ENCODE data around the gene ATG9B. TPM values are rescaled to one million over a fixed set of nuclear protein-coding genes. Genes with fewer than 3 reads are reported as not detected.

The ATG9B gene
- total and polyA plus RNA-seq, 3 experiments from 2014 or later: 3.8 to 15.4 (median 4.2) TPM

- DNase-seq: no peak
- H3K9me3 ChIP-seq (ENCODE audit: low read length): no peaks in the 10 kb centered on the region
- Mint-ChIP-seq H3K27me3 (peaks cover 2% of the 10 kb centered on the region in 2 donors), H3K36me3 (peaks cover 0 to 16% (median 1%) of the 10 kb centered on the region in 3 donors), H3K4me1 (peaks cover 25 to 52% (median 38%) of the 10 kb centered on the region in 3 donors), H3K27ac (peak within 1 kb of the TSS; percentile 88 to 98 (median 98)), H3K9me3 (no peaks in the 10 kb centered on the region), H3K4me3 (peak within 1 kb of the TSS; percentile 88 to 95 (median 94))
- no peaks in the 10 kb centered on the region for H3K27me3 ChIP-seq (ENCODE audit: insufficient read depth, low read length, poor library complexity, severe bottlenecking)
- H3K27ac ChIP-seq (ENCODE audit: low read depth, low read length): peak within 1 kb of the TSS; percentile 91
- no peaks in the 10 kb centered on the region for H3K36me3 ChIP-seq (ENCODE audit: insufficient read depth, low read length)
- CTCF ChIA-PET: interaction anchor here (0.6 to 1.3 kb wide), 3 partner anchors 29 to 248 kb away, joined by 3 to 6 read pairs (median 4); partner anchors contain the start of gene ABCB8
- POLR2A ChIA-PET: interaction anchor here (1.8 to 2.1 kb wide), 2 partner anchors 23 to 30 kb away, joined by 10 read pairs; partner anchors contain the start of genes ABCB8 and FASTK
- peak within 1 kb of the TSS; percentile 94 for H3K4me3 ChIP-seq (ENCODE audit: low read length)
- peaks cover 41% of the 10 kb centered on the region for H3K4me1 ChIP-seq (ENCODE audit: insufficient read depth, low read length)
Observed at GRCh38 chr7:151057506-151057988, 33.3 kb upstream of the ATG9B start, which contains the start of gene CDK5. Gene CDK5, minus strand, starts transcription at chr7:151057897. Its CDS starts 49 bp downstream, at chr7:151057848.

GRCh38 chr7:151056666-151057505, 32.6 kb upstream of the ATG9B start:
- Mint-ChIP-seq H3K4me1 (peaks cover 26 to 51% (median 40%) of the 10 kb centered on the region in 3 donors), H3K4me3 (peak overlapping the region; percentile 88 to 95 (median 94)), H3K36me3 (peaks cover 0 to 15% (median 1%) of the 10 kb centered on the region in 3 donors), H3K27ac (peak overlapping the region in 6 of 8 donors; percentile 47 to 98 (median 78)), H3K27me3 (peaks cover 2 to 4% of the 10 kb centered on the region in 2 donors), H3K9me3 (no peaks in the 10 kb centered on the region)
- peaks cover 41% of the 10 kb centered on the region for H3K4me1 ChIP-seq (ENCODE audit: insufficient read depth, low read length)
- POLR2A ChIA-PET: interaction anchor here (1.8 kb wide), 1 partner anchor 24 kb away, joined by 10 read pairs; the partner anchor contains the start of gene FASTK
- H3K27me3 ChIP-seq (ENCODE audit: insufficient read depth, low read length, poor library complexity, severe bottlenecking): no peaks in the 10 kb centered on the region
- DNase-seq: no peak
- peak overlapping the region; percentile 94 for H3K4me3 ChIP-seq (ENCODE audit: low read length)
- peak overlapping the region; percentile 52 for H3K27ac ChIP-seq (ENCODE audit: low read depth, low read length)
- CTCF ChIA-PET: interaction anchor here (0.6 to 1.3 kb wide), 2 partner anchors 29 to 38 kb away, joined by 3 to 6 read pairs; partner anchors contain the start of gene ABCB8
- no peaks in the 10 kb centered on the region for H3K9me3 ChIP-seq (ENCODE audit: low read length)
- H3K36me3 ChIP-seq (ENCODE audit: insufficient read depth, low read length): no peaks in the 10 kb centered on the region

- Histone ChIP-seq H3K27me3 (ENCODE audit: insufficient read depth, low read length, poor library complexity, severe bottlenecking) (no peaks in the 10 kb centered on the region), H3K36me3 (ENCODE audit: insufficient read depth, low read length) (no peaks in the 10 kb centered on the region), H3K9me3 (ENCODE audit: low read length) (no peaks in the 10 kb centered on the region), H3K4me1 (ENCODE audit: insufficient read depth, low read length) (peaks cover 39% of the 10 kb centered on the region), H3K27ac (ENCODE audit: low read depth, low read length) (no peak overlapping the region), H3K4me3 (ENCODE audit: low read length) (no peak overlapping the region)
- DNase-seq: no peak
- ChIA-PET POLR2A (no interaction called here), CTCF (interaction anchor here (1.5 kb wide), 1 partner anchor 27 kb away, joined by 3 read pairs; the partner anchor contains the start of gene TMUB1)
- peaks cover 0 to 14% (median 1%) of the 10 kb centered on the region in 3 donors for H3K36me3 Mint-ChIP-seq
- H3K27ac Mint-ChIP-seq: peak overlapping the region in 2 of 8 donors; percentile 12 to 60
- H3K4me1 Mint-ChIP-seq: peaks cover 23 to 49% (median 34%) of the 10 kb centered on the region in 3 donors
- peak overlapping the region in 6 of 7 donors; percentile 49 to 95 (median 91) for H3K4me3 Mint-ChIP-seq
- no peaks in the 10 kb centered on the region for H3K9me3 Mint-ChIP-seq
- H3K27me3 Mint-ChIP-seq: peaks cover 2 to 4% of the 10 kb centered on the region in 2 donors
Observed at GRCh38 chr7:151056283-151056665, 32.0 kb upstream of the ATG9B start.

- peaks cover 0 to 11% (median 1%) of the 10 kb centered on the region in 3 donors for H3K36me3 Mint-ChIP-seq
- no peak for DNase-seq
- peak overlapping the region in 1 of 7 donors; percentile 56 for H3K4me3 Mint-ChIP-seq
- peaks cover 4 to 7% of the 10 kb centered on the region in 2 donors for H3K27me3 Mint-ChIP-seq
- Histone ChIP-seq H3K4me3 (ENCODE audit: low read length) (no peak overlapping the region), H3K4me1 (ENCODE audit: insufficient read depth, low read length) (peaks cover 20% of the 10 kb centered on the region), H3K9me3 (ENCODE audit: low read length) (no peaks in the 10 kb centered on the region), H3K36me3 (ENCODE audit: insufficient read depth, low read length) (no peaks in the 10 kb centered on the region), H3K27ac (ENCODE audit: low read depth, low read length) (no peak overlapping the region), H3K27me3 (ENCODE audit: insufficient read depth, low read length, poor library complexity, severe bottlenecking) (no peaks in the 10 kb centered on the region)
- peaks cover 12 to 31% (median 19%) of the 10 kb centered on the region in 3 donors for H3K4me1 Mint-ChIP-seq
- ChIA-PET POLR2A (no interaction called here), CTCF (no interaction called here)
- H3K27ac Mint-ChIP-seq: no peak overlapping the region
- no peaks in the 10 kb centered on the region for H3K9me3 Mint-ChIP-seq
Observed at GRCh38 chr7:151053751-151054150, 29.5 kb upstream of the ATG9B start.

- Histone ChIP-seq H3K9me3 (ENCODE audit: low read length) (no peaks in the 10 kb centered on the region), H3K4me1 (ENCODE audit: insufficient read depth, low read length) (peaks cover 14% of the 10 kb centered on the region), H3K36me3 (ENCODE audit: insufficient read depth, low read length) (no peaks in the 10 kb centered on the region), H3K4me3 (ENCODE audit: low read length) (no peak overlapping the region), H3K27ac (ENCODE audit: low read depth, low read length) (no peak overlapping the region), H3K27me3 (ENCODE audit: insufficient read depth, low read length, poor library complexity, severe bottlenecking) (no peaks in the 10 kb centered on the region)
- Mint-ChIP-seq H3K36me3 (peaks cover 0 to 8% (median 1%) of the 10 kb centered on the region in 3 donors), H3K27ac (no peak overlapping the region), H3K27me3 (peaks cover 4 to 7% of the 10 kb centered on the region in 2 donors), H3K9me3 (no peaks in the 10 kb centered on the region), H3K4me1 (peaks cover 9 to 26% (median 14%) of the 10 kb centered on the region in 3 donors), H3K4me3 (no peak overlapping the region)
- no peak for DNase-seq
- POLR2A ChIA-PET: interaction anchor here (0.5 kb wide), 1 partner anchor 27 kb away, joined by 3 read pairs; the partner anchor contains the start of gene FASTK
- CTCF ChIA-PET: interaction anchor here (1.0 to 1.8 kb wide), 2 partner anchors 25 to 27 kb away, joined by 3 to 4 read pairs; partner anchors contain the start of genes ABCB8 and FASTK
Observed at GRCh38 chr7:151053096-151053495, 28.8 kb upstream of the ATG9B start.

GRCh38 chr7:151051108-151051507, 26.8 kb upstream of the ATG9B start:
- H3K36me3 Mint-ChIP-seq: peaks cover 0 to 5% (median 1%) of the 10 kb centered on the region in 3 donors
- peaks cover 4 to 7% of the 10 kb centered on the region in 2 donors for H3K27me3 Mint-ChIP-seq
- H3K27ac Mint-ChIP-seq: no peak overlapping the region
- H3K36me3 ChIP-seq (ENCODE audit: insufficient read depth, low read length): no peaks in the 10 kb centered on the region
- ChIA-PET POLR2A (interaction anchor here (0.5 kb wide), 1 partner anchor 205 kb away, joined by 3 read pairs; no protein-coding TSS in a partner anchor), CTCF (interaction anchor here (1.7 kb wide), 1 partner anchor 33 kb away, joined by 7 read pairs; no protein-coding TSS in a partner anchor)
- peaks cover 2 to 10% (median 4%) of the 10 kb centered on the region in 3 donors for H3K4me1 Mint-ChIP-seq
- no peak overlapping the region for H3K27ac ChIP-seq (ENCODE audit: low read depth, low read length)
- no peaks in the 10 kb centered on the region for H3K9me3 Mint-ChIP-seq
- H3K9me3 ChIP-seq (ENCODE audit: low read length): no peaks in the 10 kb centered on the region
- H3K4me3 ChIP-seq (ENCODE audit: low read length): no peak overlapping the region
- no peaks in the 10 kb centered on the region for H3K27me3 ChIP-seq (ENCODE audit: insufficient read depth, low read length, poor library complexity, severe bottlenecking)
- no peak overlapping the region for H3K4me3 Mint-ChIP-seq
- DNase-seq: peak; percentile 26 to 70 (median 58)
- peaks cover 5% of the 10 kb centered on the region for H3K4me1 ChIP-seq (ENCODE audit: insufficient read depth, low read length)

GRCh38 chr7:151048911-151049463, 24.7 kb upstream of the ATG9B start:
- no peaks in the 10 kb centered on the region for H3K9me3 ChIP-seq (ENCODE audit: low read length)
- H3K4me3 ChIP-seq (ENCODE audit: low read length): no peak overlapping the region
- Mint-ChIP-seq H3K27ac (no peak overlapping the region), H3K27me3 (peaks cover 4 to 7% of the 10 kb centered on the region in 2 donors), H3K9me3 (no peaks in the 10 kb centered on the region), H3K4me3 (no peak overlapping the region), H3K4me1 (peaks cover 2 to 10% (median 4%) of the 10 kb centered on the region in 3 donors), H3K36me3 (peaks cover 0 to 13% (median 1%) of the 10 kb centered on the region in 3 donors)
- peaks cover 3% of the 10 kb centered on the region for H3K36me3 ChIP-seq (ENCODE audit: insufficient read depth, low read length)
- CTCF ChIA-PET: no interaction called here
- H3K27ac ChIP-seq (ENCODE audit: low read depth, low read length): no peak overlapping the region
- POLR2A ChIA-PET: no interaction called here
- H3K4me1 ChIP-seq (ENCODE audit: insufficient read depth, low read length): peaks cover 5% of the 10 kb centered on the region
- no peak for DNase-seq
- H3K27me3 ChIP-seq (ENCODE audit: insufficient read depth, low read length, poor library complexity, severe bottlenecking): no peaks in the 10 kb centered on the region
